CD14-positive monocyte (primary cell): Measurements from ENCODE around the gene SLC25A17. TPM values are rescaled to one million over a fixed set of nuclear protein-coding genes. Genes with fewer than 3 reads are reported as not detected.

Experiments used
- DNase-seq, 3 donors: peaks; one replicate each; pipeline ENCODE4 v3.0.0-alpha.2; 2011 to 2022
- H2AFZ ChIP-seq: 2 replicates; pipeline ENCODE4 v1.6.0; 2012; ENCODE audit warnings: mild to moderate bottlenecking, low read depth, low read length, inconsistent platforms; ENCODE audit not compliant: insufficient read depth, poor library complexity, severe bottlenecking
- H3K27ac ChIP-seq, 2 donors: 1 replicate in 1 of 2; 2 replicates in 1 of 2; pipeline ENCODE4 v1.5.1; 2012 to 2013; ENCODE audit warnings: low read length in 2 of 2, control low read depth in 1 of 2, inconsistent platforms in 1 of 2, low read depth in 1 of 2, mild to moderate bottlenecking in 1 of 2
- H3K27me3 ChIP-seq, 2 donors: one replicate each; pipeline versions ENCODE4 v1.6.0 to v1.6.1; 2011 to 2013; ENCODE audit warnings: low read length in 2 of 2; ENCODE audit not compliant: control insufficient read depth in 2 of 2, insufficient read depth in 2 of 2
- H3K36me3 ChIP-seq, 2 donors: replicated peaks in 1 of 2; 1 replicate in 1 of 2; 2 replicates in 1 of 2; pipeline versions ENCODE4 v1.5.1 to v1.6.1; 2012 to 2013; ENCODE audit warnings: low read length in 2 of 2, control low read depth in 1 of 2, inconsistent platforms in 1 of 2, mild to moderate bottlenecking in 1 of 2; ENCODE audit not compliant: insufficient read depth in 2 of 2, control insufficient read depth in 1 of 2
- H3K4me1 ChIP-seq, 2 donors: 1 replicate in 1 of 2; 2 replicates in 1 of 2; pipeline versions ENCODE4 v1.5.1 to v1.6.1; 2012 to 2013; ENCODE audit warnings: low read length in 2 of 2, control low read depth in 1 of 2, inconsistent platforms in 1 of 2, mild to moderate bottlenecking in 1 of 2, moderate library complexity in 1 of 2; ENCODE audit not compliant: insufficient read depth in 2 of 2, control insufficient read depth in 1 of 2
- H3K4me2 ChIP-seq: replicated peaks from 2 replicates; pipeline ENCODE3; 2012; ENCODE audit warnings: low read length, moderate library complexity, mild to moderate bottlenecking; ENCODE audit not compliant: poor library complexity, severe bottlenecking; ENCODE audit errors: extremely low read depth
- H3K4me3 ChIP-seq, 3 experiments: fragments of 200-600 bp in 1 of 3; sonication (generic) in 1 of 3; replicated peaks in 1 of 3; 1 replicate in 2 of 3; 2 replicates in 1 of 3; pipeline ENCODE4 v1.5.1; 2011 to 2013; ENCODE audit warnings: low read length in 3 of 3, mild to moderate bottlenecking in 3 of 3, control low read depth in 2 of 3, low read depth in 2 of 3, inconsistent platforms in 1 of 3, moderate library complexity in 1 of 3
- H3K79me2 ChIP-seq: 2 replicates; pipeline ENCODE4 v1.6.0; 2012; ENCODE audit warnings: mild to moderate bottlenecking, control low read depth, inconsistent platforms, low read length, moderate library complexity; ENCODE audit not compliant: insufficient read depth
- H3K9ac ChIP-seq: 2 replicates; pipeline ENCODE4 v1.6.0; 2017; ENCODE audit warnings: low read length, mild to moderate bottlenecking; ENCODE audit not compliant: insufficient read depth, poor library complexity, severe bottlenecking
- H3K9me3 ChIP-seq, 2 donors: replicated peaks in 1 of 2; 1 replicate in 1 of 2; 2 replicates in 1 of 2; pipeline versions ENCODE4 v1.5.1 to v1.6.1; 2012 to 2013; ENCODE audit warnings: low read length in 2 of 2, control low read depth in 1 of 2; ENCODE audit not compliant: control insufficient read depth in 1 of 2, insufficient read depth in 1 of 2
- H4K20me1 ChIP-seq: 2 replicates; pipeline ENCODE4 v1.6.0; 2012; ENCODE audit warnings: mild to moderate bottlenecking, low read length, control low read depth, moderate library complexity; ENCODE audit not compliant: insufficient read depth
- H3K27ac Mint-ChIP-seq, 7 donors: one replicate each; pipeline ENCODE4 v1.8.0; 2020; ENCODE audit warnings: mild to moderate bottlenecking in 7 of 7, mixed read lengths in 7 of 7, moderate library complexity in 6 of 7, inconsistent platforms in 2 of 7
- H3K27me3 Mint-ChIP-seq, 3 donors: one replicate each; pipeline ENCODE4 v1.8.0; 2021 to 2022; ENCODE audit warnings: low read depth in 3 of 3, mild to moderate bottlenecking in 3 of 3, mixed read lengths in 3 of 3, moderate library complexity in 3 of 3, inconsistent platforms in 1 of 3
- H3K36me3 Mint-ChIP-seq, 2 donors: one replicate each; pipeline ENCODE4 v1.8.0; 2020; ENCODE audit warnings: mixed read lengths in 2 of 2, inconsistent platforms in 1 of 2, mild to moderate bottlenecking in 1 of 2
- H3K4me1 Mint-ChIP-seq: one replicate; pipeline ENCODE4 v1.8.0; 2020; ENCODE audit warnings: mild to moderate bottlenecking, mixed read lengths
- H3K4me3 Mint-ChIP-seq, 2 donors: one replicate each; pipeline ENCODE4 v1.8.0; 2020; ENCODE audit warnings: mild to moderate bottlenecking in 2 of 2, mixed read lengths in 2 of 2, moderate library complexity in 1 of 2
- H3K9me3 Mint-ChIP-seq, 7 donors: one replicate each; pipeline ENCODE4 v1.8.0; 2020 to 2022; ENCODE audit warnings: mixed read lengths in 7 of 7, mild to moderate bottlenecking in 6 of 7, moderate library complexity in 6 of 7, inconsistent platforms in 2 of 7
- CTCF ChIP-seq: fragments of 200-600 bp; IDR thresholded peaks from one replicate; pipeline ENCODE4 v1.8.0; 2022; ENCODE audit warnings: antibody characterized with exemption, mild to moderate bottlenecking
- WGBS: methylation state at CpG from one replicate; pipeline ENCODE4 v1.1.5; 2013; ENCODE audit warnings: missing lambda C conversion rate; ENCODE audit not compliant: insufficient coverage; 5-methylcytosine and 5-hydroxymethylcytosine counted together
- intact Hi-C, 2 donors: fragments of 100-400 bp; cut with micrococcal nuclease; formaldehyde crosslinking; loops; one replicate each; pipeline versions ENCODE4 v1.15.0 to v1.15.1; 2023
- polyA plus RNA-seq, 3 donors: library from polyadenylated mRNA; depleted of rRNA in 1 of 3; unstranded in 2 of 3; stranded (reverse) in 1 of 3; fragments of 300-500 nt in 2 of 3; fragments of >200 nt in 1 of 3; fragmentation: Illumina TruSeq in 2 of 3; gene quantifications; 1 replicate in 2 of 3; 2 replicates in 1 of 3; pipeline ENCODE4 v1.2.3, GENCODE V29; 2012 to 2021

SLC25A17 gene
- polyA plus RNA-seq, 3 donors: 7.3 to 10.6 (median 8.8) TPM

DNA sequence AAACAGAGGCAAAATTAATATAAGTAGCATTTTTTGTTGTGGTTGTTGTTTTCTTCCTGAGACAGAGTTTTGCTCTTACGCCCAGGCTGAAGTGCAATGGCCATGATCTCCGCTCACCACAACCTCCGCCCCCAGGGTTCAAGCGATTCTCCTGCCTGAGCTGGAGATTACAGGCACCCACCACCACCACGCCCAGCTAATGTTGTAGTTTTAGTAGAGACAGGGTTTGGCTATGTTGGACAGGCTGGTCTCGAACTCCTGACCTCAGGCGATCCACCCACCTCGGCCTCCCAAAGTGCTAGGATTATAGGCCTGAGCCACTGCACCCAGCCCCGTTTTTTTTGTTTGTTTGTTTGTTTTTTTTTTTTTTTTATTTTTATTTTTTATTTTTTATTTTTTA is 75.4 kb downstream of the SLC25A17 start:
- no peak overlapping the region for H3K27ac Mint-ChIP-seq
- Histone ChIP-seq H3K27me3 (no peaks in the 10 kb centered on the region), H4K20me1 (no peaks in the 10 kb centered on the region), H3K79me2 (no peaks in the 10 kb centered on the region), H3K4me1 (no peaks in the 10 kb centered on the region), H3K27ac (no peak overlapping the region), H3K9me3 (peaks cover 5 to 11% of the 10 kb centered on the region in 2 donors), H3K4me2 (no peak overlapping the region), H3K36me3 (no peaks in the 10 kb centered on the region), H2AFZ (no peak overlapping the region), H3K9ac (no peak overlapping the region), H3K4me3 (no peak overlapping the region)
- no peak overlapping the region for H3K4me3 Mint-ChIP-seq
- no peak for TF ChIP-seq CTCF
- H3K36me3 Mint-ChIP-seq: no peaks in the 10 kb centered on the region
- no peak for DNase-seq
- intact Hi-C loops: no loop called here
- peaks cover 0 to 2% (median 2%) of the 10 kb centered on the region in 3 donors for H3K27me3 Mint-ChIP-seq
- no peaks in the 10 kb centered on the region for H3K4me1 Mint-ChIP-seq
- WGBS: no CpG with 5 or more reads among the region's 9 CpGs
- H3K9me3 Mint-ChIP-seq: peaks cover 0 to 13% (median 12%) of the 10 kb centered on the region in 7 donors

DNA sequence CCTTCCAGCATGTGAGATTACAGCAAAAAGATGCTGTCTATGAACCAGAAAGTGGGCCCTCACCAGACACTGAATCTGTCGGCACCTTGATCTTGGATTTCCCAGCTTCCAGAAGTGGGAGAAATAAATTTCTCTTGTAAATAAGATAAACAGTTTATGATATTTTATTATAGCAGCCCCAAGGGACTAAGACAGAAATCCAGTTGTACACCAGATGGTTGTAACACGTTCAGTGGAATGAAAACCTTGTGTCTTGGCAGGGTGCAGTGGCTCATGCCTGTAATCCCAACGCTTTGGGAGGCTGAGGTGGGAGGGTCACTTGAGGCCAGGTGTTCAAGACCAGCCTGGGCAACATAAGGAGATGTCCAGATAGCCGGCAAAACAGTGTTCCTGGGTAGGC is 78.0 kb downstream of the SLC25A17 start:
- no peak for TF ChIP-seq CTCF
- H3K4me1 ChIP-seq: no peaks in the 10 kb centered on the region
- H3K36me3 ChIP-seq: no peaks in the 10 kb centered on the region
- H3K9me3 ChIP-seq: no peaks in the 10 kb centered on the region
- no peak overlapping the region for H2AFZ ChIP-seq
- Mint-ChIP-seq H3K27ac (no peak overlapping the region), H3K36me3 (no peaks in the 10 kb centered on the region), H3K4me1 (no peaks in the 10 kb centered on the region), H3K4me3 (no peak overlapping the region), H3K27me3 (peaks cover 0 to 2% (median 0%) of the 10 kb centered on the region in 3 donors), H3K9me3 (no peaks in the 10 kb centered on the region)
- no peak overlapping the region for H3K9ac ChIP-seq
- H3K4me3 ChIP-seq: no peak overlapping the region
- H3K79me2 ChIP-seq: no peaks in the 10 kb centered on the region
- no peak overlapping the region for H3K27ac ChIP-seq
- no peaks in the 10 kb centered on the region for H4K20me1 ChIP-seq
- intact Hi-C loops: no loop called here
- H3K4me2 ChIP-seq: no peak overlapping the region
- no peaks in the 10 kb centered on the region for H3K27me3 ChIP-seq
- 90% methylated on average over 3 of the region's 4 CpGs for WGBS
- no peak for DNase-seq
